GM19438 (cell line): ENCODE results near the gene NFKBIA.
"Not testable (repeated sequence)": the region's sequence is repeated elsewhere in the genome, so short reads cannot be mapped to it uniquely, and the experiment has no call there.

Source experiments
- ATAC-seq: cut with Tn5 transposase; IDR thresholded peaks from one replicate; pipeline ENCODE4 v1.9.1; 2021; ENCODE audit warnings: low read depth; ENCODE audit not compliant: unreplicated experiment

NFKBIA gene

DNA sequence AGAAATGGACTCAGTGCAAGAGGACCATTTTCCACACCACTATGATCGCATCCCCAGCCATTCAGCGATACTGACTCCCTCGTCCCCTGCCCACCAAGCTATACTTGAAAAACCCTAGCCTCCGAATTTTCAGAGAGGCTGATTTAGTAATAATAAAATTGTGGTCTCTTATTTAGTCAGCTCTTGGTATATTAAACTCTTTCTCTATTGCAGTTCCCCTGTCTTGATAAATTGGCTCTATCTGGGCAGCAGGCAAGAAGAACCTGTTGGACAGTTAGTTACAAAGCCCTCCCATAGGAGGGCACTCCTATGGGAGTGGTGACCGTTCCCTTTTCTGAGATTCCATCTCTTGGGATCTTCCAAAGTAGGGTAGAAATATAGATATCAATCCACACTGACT, 33.6 kb downstream of the NFKBIA start:
- ATAC-seq, result no peak

DNA sequence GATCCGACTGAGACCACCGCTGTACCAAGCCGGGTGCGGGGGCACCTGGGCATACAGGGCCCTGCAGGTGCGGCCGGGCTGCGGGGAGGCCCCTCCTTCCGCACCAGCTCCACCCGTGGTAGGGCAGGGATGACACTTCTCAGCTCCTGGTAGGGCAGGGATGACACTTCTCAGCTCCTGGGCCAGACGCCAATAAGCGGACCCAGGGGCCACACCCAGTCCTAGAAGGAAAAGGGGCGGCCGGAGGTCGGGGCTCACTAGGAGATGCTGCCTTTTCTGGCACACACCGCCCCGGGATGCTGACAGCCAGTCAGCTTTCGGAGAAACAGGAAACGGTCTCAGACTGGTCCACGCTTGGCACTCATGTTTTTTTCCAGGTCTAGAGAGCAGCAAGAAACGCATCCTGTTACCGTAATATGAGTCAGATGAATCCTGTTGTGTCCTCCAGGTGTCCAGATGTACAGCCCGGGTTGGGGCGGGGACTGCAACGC, 34.8 kb downstream of the NFKBIA start:
- ATAC-seq, result no peak

GRCh38 chr14:35368583-35369392, 35.8 kb downstream of the NFKBIA start:
- ATAC-seq, result no peak

DNA sequence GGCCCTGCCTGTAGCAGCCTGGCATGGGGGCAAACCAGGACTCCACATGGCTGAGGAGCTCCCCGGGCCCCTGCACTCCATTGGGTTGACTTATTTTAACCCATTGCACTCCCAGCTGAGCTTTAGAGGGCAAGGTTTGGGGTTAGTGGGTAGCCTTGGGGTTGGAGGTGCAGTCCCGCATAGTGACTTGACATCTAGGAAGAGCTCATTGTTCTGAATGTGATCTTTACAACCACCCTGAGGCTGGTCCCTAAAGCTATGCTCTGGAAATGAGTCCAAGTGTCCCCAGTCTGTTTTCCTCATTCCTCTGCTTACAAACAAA, 36.4 kb downstream of the NFKBIA start:
- no peak for ATAC-seq

GRCh38 chr14:35367056-35367372, 37.5 kb downstream of the NFKBIA start:
- no peak for ATAC-seq

- no peak for ATAC-seq
Observed at GRCh38 chr14:35366521-35366976, 38.0 kb downstream of the NFKBIA start.

- no peak for ATAC-seq
Observed at GRCh38 chr14:35366056-35366451, 38.5 kb downstream of the NFKBIA start.

- ATAC-seq, result no peak
Observed at GRCh38 chr14:35365130-35366055, 39.2 kb downstream of the NFKBIA start.

DNA sequence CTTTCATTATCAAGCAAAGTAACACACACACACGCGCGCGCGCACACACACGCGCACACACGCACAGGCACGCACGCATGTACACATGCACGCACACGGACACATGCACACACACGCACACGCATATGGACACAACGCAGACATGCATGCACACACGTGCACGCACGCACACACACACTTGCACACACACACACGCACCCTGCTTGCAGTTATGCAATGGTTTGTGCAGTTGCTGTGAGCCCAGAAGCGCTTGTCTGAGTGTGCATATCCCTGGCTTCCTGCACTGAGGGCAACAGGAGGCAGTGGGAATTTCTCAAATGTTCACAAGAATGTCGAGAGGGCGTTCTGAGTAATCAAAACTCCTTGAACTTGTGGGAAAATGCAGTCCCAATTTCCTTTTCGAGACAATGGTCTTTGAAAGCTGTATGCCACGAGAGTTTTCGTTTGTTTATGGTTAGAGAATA, 41.6 kb downstream of the NFKBIA start:
- ATAC-seq, result no peak

- no peak for ATAC-seq
Observed at GRCh38 chr14:35362450-35362849, 42.1 kb downstream of the NFKBIA start.

- ATAC-seq, result no peak
Observed at GRCh38 chr14:35361141-35361480, 43.4 kb downstream of the NFKBIA start.

- not testable (repeated sequence) for ATAC-seq
Observed at GRCh38 chr14:35359655-35360054, 44.9 kb downstream of the NFKBIA start.

DNA sequence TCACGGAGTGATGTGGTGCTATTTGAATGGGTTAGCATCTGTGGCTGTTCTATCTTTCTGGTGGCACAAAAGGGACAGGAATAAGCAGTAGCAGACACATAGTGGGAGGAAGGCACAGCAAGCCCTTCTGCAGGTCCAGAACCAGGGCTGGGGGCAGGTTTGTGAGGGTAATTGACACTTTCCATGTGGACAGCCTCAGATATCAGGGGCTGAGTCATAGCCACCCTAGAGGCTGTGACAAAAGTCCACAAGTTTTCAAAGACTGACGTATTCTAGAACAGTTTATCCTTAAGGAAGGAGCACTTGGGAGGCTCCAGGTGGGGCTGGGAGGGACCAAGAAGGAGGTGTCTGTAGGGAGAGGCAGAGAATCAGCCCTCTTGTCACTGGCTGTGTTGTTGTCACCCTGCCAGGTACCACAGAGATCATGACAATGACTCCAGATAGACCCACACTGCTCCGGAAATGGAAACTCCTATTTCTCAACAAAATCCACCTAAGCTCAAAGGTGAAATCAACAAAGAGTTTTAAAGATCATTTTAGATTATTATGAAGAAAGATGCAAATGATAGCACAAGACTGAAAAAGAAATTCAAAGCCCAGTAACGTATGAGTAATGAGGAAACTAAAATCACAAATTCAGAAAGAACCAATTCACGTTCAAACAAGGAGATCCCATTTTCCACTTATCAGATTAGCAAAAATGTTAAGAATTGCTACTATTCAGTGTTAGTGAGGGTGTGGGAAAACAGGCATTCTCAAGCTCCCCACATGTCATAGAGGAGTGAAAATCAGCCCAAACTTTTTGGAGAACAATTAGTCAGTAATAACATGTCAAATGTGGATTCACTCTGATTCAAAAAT, 48.3 kb downstream of the NFKBIA start:
- no peak for ATAC-seq

- ATAC-seq, result not testable (repeated sequence)
Observed at GRCh38 chr14:35355235-35355634, 49.3 kb downstream of the NFKBIA start.

DNA sequence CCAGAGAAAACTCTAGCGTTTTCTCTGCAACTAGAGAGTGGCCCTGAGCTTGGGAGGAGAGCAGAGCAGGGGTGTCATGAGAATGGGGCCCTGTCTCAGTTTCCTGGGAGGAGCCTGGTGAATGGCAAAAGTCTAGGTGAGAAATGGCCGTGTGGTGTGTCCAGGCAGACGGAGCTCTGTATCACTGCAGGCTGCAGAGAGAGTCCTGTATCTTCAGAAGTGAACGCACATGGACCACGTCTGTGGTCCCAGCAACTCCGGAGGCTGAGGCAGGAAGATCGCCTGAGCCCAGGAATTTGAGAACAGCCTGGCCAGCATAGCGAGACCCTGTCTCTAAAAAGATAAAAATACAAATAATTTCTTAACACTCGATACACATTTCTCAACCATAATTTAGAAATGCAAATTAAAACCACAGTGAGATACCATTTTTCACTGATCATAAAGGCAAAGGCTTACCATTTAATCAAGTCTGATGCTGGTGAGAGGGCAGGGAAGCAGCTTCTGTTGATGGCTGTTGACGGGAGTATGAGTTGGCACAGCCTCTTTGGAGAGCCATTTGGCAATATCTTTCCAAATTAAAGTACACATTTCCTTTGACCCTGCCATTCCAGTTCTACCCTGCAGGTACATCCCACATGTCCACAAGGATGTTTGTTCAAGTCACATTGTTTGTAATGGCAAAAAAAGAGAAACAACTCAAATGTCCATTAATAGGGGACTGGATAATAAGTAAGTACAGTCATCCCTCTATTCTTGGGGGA, 51.0 kb downstream of the NFKBIA start:
- no peak for ATAC-seq

DNA sequence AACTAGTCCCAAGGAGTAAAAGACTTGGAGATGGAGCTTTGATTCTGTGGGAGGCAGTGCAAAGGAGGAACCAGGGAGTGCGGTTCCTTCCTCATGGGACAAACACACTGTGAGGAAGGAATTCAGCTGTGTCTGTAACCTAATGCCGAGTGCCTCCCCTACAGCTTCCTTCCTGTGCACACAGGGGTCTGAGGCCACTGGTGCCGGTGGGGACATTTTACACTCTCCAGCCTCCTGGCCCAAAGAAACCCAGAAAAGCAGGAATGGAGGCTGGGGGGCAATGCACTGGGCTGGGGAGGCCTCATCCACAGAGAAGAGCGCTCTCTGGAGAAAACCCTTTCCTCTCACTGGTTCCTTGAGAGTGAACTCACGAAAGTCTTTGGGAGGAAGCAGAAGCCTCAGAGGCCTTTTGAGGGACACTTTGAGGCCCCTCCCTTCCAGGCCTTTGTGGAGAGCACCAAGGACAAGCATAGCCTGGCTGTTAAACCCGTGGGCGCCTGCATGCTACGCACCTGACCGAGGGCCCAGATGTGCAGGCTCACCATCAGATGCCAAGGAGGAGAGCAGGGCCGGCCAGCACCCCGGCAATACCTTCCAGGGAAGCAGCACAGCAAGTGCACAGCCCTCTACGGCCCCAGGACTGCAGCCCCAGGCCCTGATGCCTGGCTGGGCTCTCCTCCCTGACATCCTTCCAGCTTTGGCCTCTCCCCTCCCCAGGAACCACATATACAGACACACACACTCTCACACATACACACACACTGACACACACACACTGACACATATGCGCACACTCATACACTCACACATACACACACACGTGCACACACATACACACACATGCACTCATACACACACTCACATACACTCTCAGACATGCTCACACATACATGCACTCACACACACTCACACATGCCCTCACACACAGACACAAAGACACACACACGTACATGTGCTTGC, 52.0 kb downstream of the NFKBIA start:
- ATAC-seq, result no peak

- no peak for ATAC-seq
Observed at GRCh38 chr14:35351897-35352273, 52.7 kb downstream of the NFKBIA start.
